Measurements from ENCODE around the gene JPH3. TPM values are rescaled to one million over a fixed set of nuclear protein-coding genes. Genes with fewer than 3 reads are reported as not detected.

Gene JPH3
- polyA plus RNA-seq, 2 of the 4 experiments (the other 2 are of a cell fraction) = 0.36 to 1.6 TPM

DNA sequence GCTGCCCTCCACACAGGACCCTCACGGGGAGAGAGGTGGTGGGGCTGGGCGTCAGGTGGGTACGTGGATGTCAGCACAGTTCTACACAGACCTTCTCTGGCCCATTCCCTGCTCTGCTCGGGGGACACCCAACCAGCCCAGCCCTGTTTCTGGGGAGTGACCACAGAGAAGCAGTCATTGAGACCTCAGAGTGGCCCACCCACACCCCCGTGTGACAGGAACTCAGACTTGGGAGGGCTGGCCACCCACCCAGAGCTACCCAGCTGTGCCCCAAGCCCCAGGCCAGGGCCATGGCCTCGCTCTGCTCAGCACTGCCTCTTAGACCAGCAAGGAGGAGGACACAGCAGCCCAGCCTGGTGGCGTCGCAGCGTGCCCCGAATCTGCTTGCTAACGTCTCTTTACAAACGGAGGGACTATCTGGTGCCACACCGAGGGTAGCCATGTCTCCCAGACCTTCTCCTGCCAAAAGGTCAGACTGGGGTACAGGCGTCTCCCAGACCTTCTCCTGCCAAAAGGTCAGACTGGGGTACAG is 85.8 kb downstream of the JPH3 start:
- H3K27ac ChIP-seq = no peak overlapping the region
- TF ChIP-seq, protein P1, sequence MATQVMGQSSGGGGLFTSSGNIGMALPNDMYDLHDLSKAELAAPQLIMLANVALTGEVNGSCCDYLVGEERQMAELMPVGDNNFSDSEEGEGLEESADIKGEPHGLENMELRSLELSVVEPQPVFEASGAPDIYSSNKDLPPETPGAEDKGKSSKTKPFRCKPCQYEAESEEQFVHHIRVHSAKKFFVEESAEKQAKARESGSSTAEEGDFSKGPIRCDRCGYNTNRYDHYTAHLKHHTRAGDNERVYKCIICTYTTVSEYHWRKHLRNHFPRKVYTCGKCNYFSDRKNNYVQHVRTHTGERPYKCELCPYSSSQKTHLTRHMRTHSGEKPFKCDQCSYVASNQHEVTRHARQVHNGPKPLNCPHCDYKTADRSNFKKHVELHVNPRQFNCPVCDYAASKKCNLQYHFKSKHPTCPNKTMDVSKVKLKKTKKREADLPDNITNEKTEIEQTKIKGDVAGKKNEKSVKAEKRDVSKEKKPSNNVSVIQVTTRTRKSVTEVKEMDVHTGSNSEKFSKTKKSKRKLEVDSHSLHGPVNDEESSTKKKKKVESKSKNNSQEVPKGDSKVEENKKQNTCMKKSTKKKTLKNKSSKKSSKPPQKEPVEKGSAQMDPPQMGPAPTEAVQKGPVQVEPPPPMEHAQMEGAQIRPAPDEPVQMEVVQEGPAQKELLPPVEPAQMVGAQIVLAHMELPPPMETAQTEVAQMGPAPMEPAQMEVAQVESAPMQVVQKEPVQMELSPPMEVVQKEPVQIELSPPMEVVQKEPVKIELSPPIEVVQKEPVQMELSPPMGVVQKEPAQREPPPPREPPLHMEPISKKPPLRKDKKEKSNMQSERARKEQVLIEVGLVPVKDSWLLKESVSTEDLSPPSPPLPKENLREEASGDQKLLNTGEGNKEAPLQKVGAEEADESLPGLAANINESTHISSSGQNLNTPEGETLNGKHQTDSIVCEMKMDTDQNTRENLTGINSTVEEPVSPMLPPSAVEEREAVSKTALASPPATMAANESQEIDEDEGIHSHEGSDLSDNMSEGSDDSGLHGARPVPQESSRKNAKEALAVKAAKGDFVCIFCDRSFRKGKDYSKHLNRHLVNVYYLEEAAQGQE (IDR thresholded peaks at IDR 0.05) = no peak
- TF ChIP-seq ZSCAN20 (CRISPR knock-in tag; IDR thresholded peaks at IDR 0.05) (no peak), HOXB13 (CRISPR knock-in tag; IDR thresholded peaks at IDR 0.05; ENCODE audit: low read depth) (no peak), TP53 (CRISPR knock-in tag; IDR thresholded peaks at IDR 0.05) (no peak), ZNF302 (CRISPR knock-in tag; IDR thresholded peaks at IDR 0.05) (no peak), NPAS2 (CRISPR knock-in tag; IDR thresholded peaks at IDR 0.05; ENCODE audit: borderline replicate concordance) (no peak), GATA3 (IDR thresholded peaks at IDR 0.05; ENCODE audit: borderline replicate concordance) (no peak), EP300 (IDR thresholded peaks at IDR 0.05) (no peak), JUNB (IDR thresholded peaks at IDR 0.05) (no peak), ZFP36 (IDR thresholded peaks at IDR 0.05; ENCODE audit: borderline replicate concordance, partially characterized antibody) (no peak)
- TF ChIP-seq, protein P2, sequence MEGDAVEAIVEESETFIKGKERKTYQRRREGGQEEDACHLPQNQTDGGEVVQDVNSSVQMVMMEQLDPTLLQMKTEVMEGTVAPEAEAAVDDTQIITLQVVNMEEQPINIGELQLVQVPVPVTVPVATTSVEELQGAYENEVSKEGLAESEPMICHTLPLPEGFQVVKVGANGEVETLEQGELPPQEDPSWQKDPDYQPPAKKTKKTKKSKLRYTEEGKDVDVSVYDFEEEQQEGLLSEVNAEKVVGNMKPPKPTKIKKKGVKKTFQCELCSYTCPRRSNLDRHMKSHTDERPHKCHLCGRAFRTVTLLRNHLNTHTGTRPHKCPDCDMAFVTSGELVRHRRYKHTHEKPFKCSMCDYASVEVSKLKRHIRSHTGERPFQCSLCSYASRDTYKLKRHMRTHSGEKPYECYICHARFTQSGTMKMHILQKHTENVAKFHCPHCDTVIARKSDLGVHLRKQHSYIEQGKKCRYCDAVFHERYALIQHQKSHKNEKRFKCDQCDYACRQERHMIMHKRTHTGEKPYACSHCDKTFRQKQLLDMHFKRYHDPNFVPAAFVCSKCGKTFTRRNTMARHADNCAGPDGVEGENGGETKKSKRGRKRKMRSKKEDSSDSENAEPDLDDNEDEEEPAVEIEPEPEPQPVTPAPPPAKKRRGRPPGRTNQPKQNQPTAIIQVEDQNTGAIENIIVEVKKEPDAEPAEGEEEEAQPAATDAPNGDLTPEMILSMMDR (IDR thresholded peaks at IDR 0.05) = no peak
- H3K4me1 ChIP-seq = no peaks in the 10 kb centered on the region
- ChIA-PET CTCF (interaction anchor here (0.8 to 1.1 kb wide), 2 partner anchors 11 to 51 kb away, joined by 4 read pairs; no protein-coding TSS in a partner anchor), POLR2A (no interaction called here)
- DNase-seq (ENCODE audit: low read depth in 1 of 2, low spot score in 1 of 2) (no peak), FAIRE-seq (no peak), ATAC-seq (no peak)
- 85% methylated on average over 12 of the region's 14 CpGs for WGBS (ENCODE audit: missing lambda C conversion rate)
- no peaks in the 10 kb centered on the region for H3K9me3 ChIP-seq
- no peak overlapping the region for H3K4me2 ChIP-seq
- no peak overlapping the region for H3K4me3 ChIP-seq

DNA sequence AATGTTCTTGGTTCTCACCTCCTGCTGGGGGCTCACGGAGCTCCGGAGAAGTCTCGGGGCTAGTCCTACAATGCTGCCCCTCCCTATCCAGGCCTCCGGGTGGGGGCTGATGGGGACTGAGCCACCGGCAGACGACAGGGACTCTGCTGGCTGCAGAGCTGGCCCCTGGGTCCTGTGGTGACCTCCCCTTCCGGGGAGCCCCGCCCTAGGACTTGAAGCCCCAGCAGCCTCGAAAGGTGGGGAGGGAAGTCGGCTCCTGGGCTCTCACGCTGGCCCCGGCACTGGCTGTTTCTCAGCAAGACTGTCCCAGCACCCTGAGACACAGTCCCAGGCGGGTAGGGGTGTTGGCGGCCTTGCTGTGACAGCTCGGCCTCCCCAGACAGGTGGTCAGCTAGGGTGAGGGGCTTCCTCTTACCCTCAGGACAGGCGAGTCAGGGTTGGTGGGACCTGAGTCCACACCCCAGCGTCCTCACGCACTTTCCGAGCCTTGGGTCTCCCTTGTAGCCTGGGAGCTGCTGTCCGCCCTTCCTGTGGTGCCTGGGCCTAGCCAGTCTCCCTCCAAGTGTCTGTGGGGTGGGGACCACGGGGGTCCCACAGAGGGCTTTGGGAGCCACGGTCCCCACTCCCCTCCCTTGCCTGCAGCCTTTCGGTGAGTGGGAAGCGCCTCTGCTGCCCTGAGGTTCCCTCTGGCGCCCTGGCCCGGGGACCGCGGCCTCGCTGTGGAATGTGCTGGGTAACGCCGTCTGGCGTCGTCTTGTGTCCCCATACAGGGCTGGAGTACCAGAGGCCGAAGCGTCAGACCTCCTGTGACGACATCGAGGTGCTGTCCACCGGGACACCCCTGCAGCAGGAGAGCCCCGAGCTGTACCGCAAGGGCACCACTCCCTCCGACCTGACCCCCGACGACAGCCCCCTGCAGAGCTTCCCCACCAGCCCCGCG is 86.8 kb downstream of the JPH3 start:
- Histone ChIP-seq H3K27ac (no peak overlapping the region), H3K4me1 (no peaks in the 10 kb centered on the region), H3K4me2 (no peak overlapping the region), H3K4me3 (no peak overlapping the region), H3K9me3 (no peaks in the 10 kb centered on the region)
- ATAC-seq (no peak), FAIRE-seq (no peak), DNase-seq (ENCODE audit: low read depth in 1 of 2, low spot score in 1 of 2) (no peak)
- 82% methylated on average over 25 of the region's 45 CpGs for WGBS (ENCODE audit: missing lambda C conversion rate)
- CTCF ChIA-PET = interaction anchor here (1.2 to 1.8 kb wide), 2 partner anchors 10 to 13 kb away, joined by 4 to 7 read pairs; no protein-coding TSS in a partner anchor
- POLR2A ChIA-PET = no interaction called here
- TF ChIP-seq HOXB5 (CRISPR knock-in tag; IDR thresholded peaks at IDR 0.05) (no peak), PBX3 (IDR thresholded peaks at IDR 0.05) (no peak), KDM5A (IDR thresholded peaks at IDR 0.05) (no peak), EP300 (IDR thresholded peaks at IDR 0.05) (no peak), RFX5 (IDR thresholded peaks at IDR 0.05) (no peak), MYC (IDR thresholded peaks at IDR 0.05; ENCODE audit: borderline replicate concordance, low read length) (no peak), FOSB (CRISPR knock-in tag; IDR thresholded peaks at IDR 0.05) (no peak), POLR2A (IDR thresholded peaks at IDR 0.05; ENCODE audit: low read length) (no peak), HEYL (CRISPR knock-in tag; IDR thresholded peaks at IDR 0.05) (no peak), FOSL2 (IDR thresholded peaks at IDR 0.05) (no peak), FOSL2 (CRISPR knock-in tag; IDR thresholded peaks at IDR 0.05) (no peak), NFE2L2 (conservative IDR thresholded peaks at IDR 0.05; ENCODE audit: low read length) (no peak), HES2 (IDR thresholded peaks at IDR 0.05) (no peak), FOXS1 (CRISPR knock-in tag; IDR thresholded peaks at IDR 0.05) (no peak)
- TF ChIP-seq, protein P3, sequence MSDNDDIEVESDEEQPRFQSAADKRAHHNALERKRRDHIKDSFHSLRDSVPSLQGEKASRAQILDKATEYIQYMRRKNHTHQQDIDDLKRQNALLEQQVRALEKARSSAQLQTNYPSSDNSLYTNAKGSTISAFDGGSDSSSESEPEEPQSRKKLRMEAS (IDR thresholded peaks at IDR 0.05) = no peak
- TF ChIP-seq, protein P2 (IDR thresholded peaks at IDR 0.05) = no peak
